ENCODE results near the gene RYR1. TPM values are rescaled to one million over a fixed set of nuclear protein-coding genes. Genes with fewer than 3 reads are reported as not detected.
A peak's percentile ranks its signal among the peaks of the same experiment; 100 is the strongest.

RYR1 gene
- total RNA-seq, 2 experiments from 2014 or later, result 0.42 to 0.83 TPM

GRCh38 chr19:38449518-38449917, 16.0 kb downstream of the RYR1 start:
- no peak overlapping the region for H3K4me3 Mint-ChIP-seq
- H3K36me3 Mint-ChIP-seq (ENCODE audit: low read depth), result no peaks in the 10 kb centered on the region
- no peak overlapping the region for H3K27ac Mint-ChIP-seq
- peaks cover 3% of the 10 kb centered on the region for H3K4me1 Mint-ChIP-seq (ENCODE audit: low read depth)
- DNase-seq (no peak), ATAC-seq (no peak)
- POLR2A ChIA-PET, result no interaction called here
- H3K9me3 Mint-ChIP-seq (ENCODE audit: insufficient read depth), result no peaks in the 10 kb centered on the region
- peaks cover 4% of the 10 kb centered on the region for H3K27me3 Mint-ChIP-seq (ENCODE audit: low read depth)
- CTCF ChIA-PET, result no interaction called here

GRCh38 chr19:38451036-38451435, 17.5 kb downstream of the RYR1 start:
- Mint-ChIP-seq H3K36me3 (ENCODE audit: low read depth) (no peaks in the 10 kb centered on the region), H3K9me3 (ENCODE audit: insufficient read depth) (no peaks in the 10 kb centered on the region), H3K4me3 (no peak overlapping the region), H3K27ac (no peak overlapping the region), H3K27me3 (ENCODE audit: low read depth) (peaks cover 4% of the 10 kb centered on the region), H3K4me1 (ENCODE audit: low read depth) (peaks cover under 1% of the 10 kb centered on the region)
- ChIA-PET CTCF (no interaction called here), POLR2A (no interaction called here)
- DNase-seq, result no peak
- ATAC-seq, result no peak

- DNase-seq (no peak), ATAC-seq (no peak)
- CTCF ChIA-PET, result no interaction called here
- H3K4me1 Mint-ChIP-seq (ENCODE audit: low read depth), result no peaks in the 10 kb centered on the region
- H3K27me3 Mint-ChIP-seq (ENCODE audit: low read depth), result peaks cover 4% of the 10 kb centered on the region
- no peak overlapping the region for H3K4me3 Mint-ChIP-seq
- no peaks in the 10 kb centered on the region for H3K36me3 Mint-ChIP-seq (ENCODE audit: low read depth)
- no peaks in the 10 kb centered on the region for H3K9me3 Mint-ChIP-seq (ENCODE audit: insufficient read depth)
- no peak overlapping the region for H3K27ac Mint-ChIP-seq
- POLR2A ChIA-PET, result no interaction called here
Observed at GRCh38 chr19:38451629-38452028, 18.1 kb downstream of the RYR1 start.

- ATAC-seq, result no peak
Observed at GRCh38 chr19:38452430-38453366, 19.2 kb downstream of the RYR1 start.

GRCh38 chr19:38453596-38453995, 20.1 kb downstream of the RYR1 start:
- H3K9me3 Mint-ChIP-seq (ENCODE audit: insufficient read depth), result no peaks in the 10 kb centered on the region
- POLR2A ChIA-PET, result interaction anchor here (0.6 kb wide), 2 partner anchors 83 to 199 kb away, joined by 3 read pairs; no protein-coding TSS in a partner anchor
- ATAC-seq, result no peak

More at GRCh38 chr19:38452430-38453366, 19.2 kb downstream of the RYR1 start:
- Mint-ChIP-seq H3K36me3 (ENCODE audit: low read depth) (no peaks in the 10 kb centered on the region), H3K27ac (no peak overlapping the region), H3K9me3 (ENCODE audit: insufficient read depth) (no peaks in the 10 kb centered on the region), H3K27me3 (ENCODE audit: low read depth) (peaks cover 4% of the 10 kb centered on the region), H3K4me1 (ENCODE audit: low read depth) (no peaks in the 10 kb centered on the region), H3K4me3 (no peak overlapping the region)
- CTCF ChIA-PET, result no interaction called here
- peak; percentile 22 for DNase-seq
- POLR2A ChIA-PET, result interaction anchor here (0.6 kb wide), 1 partner anchor 198 kb away, joined by 3 read pairs; no protein-coding TSS in a partner anchor

GRCh38 chr19:38455031-38455430, 21.5 kb downstream of the RYR1 start:
- Mint-ChIP-seq H3K4me1 (ENCODE audit: low read depth) (no peaks in the 10 kb centered on the region), H3K36me3 (ENCODE audit: low read depth) (no peaks in the 10 kb centered on the region), H3K27me3 (ENCODE audit: low read depth) (peaks cover 1% of the 10 kb centered on the region), H3K4me3 (no peak overlapping the region), H3K27ac (no peak overlapping the region), H3K9me3 (ENCODE audit: insufficient read depth) (no peaks in the 10 kb centered on the region)
- ChIA-PET POLR2A (no interaction called here), CTCF (no interaction called here)
- no peak for ATAC-seq
- DNase-seq, result peak; percentile 40

More at GRCh38 chr19:38453596-38453995, 20.1 kb downstream of the RYR1 start:
- DNase-seq, result no peak
- CTCF ChIA-PET, result no interaction called here
- Mint-ChIP-seq H3K27ac (no peak overlapping the region), H3K4me1 (ENCODE audit: low read depth) (no peaks in the 10 kb centered on the region), H3K36me3 (ENCODE audit: low read depth) (no peaks in the 10 kb centered on the region), H3K27me3 (ENCODE audit: low read depth) (peaks cover 4% of the 10 kb centered on the region), H3K4me3 (no peak overlapping the region)

GRCh38 chr19:38457202-38457601, 23.7 kb downstream of the RYR1 start:
- no peaks in the 10 kb centered on the region for H3K4me1 Mint-ChIP-seq (ENCODE audit: low read depth)
- H3K36me3 Mint-ChIP-seq (ENCODE audit: low read depth), result no peaks in the 10 kb centered on the region
- ATAC-seq (no peak), DNase-seq (no peak)
- ChIA-PET POLR2A (no interaction called here), CTCF (no interaction called here)
- no peak overlapping the region for H3K4me3 Mint-ChIP-seq
- peaks cover 1% of the 10 kb centered on the region for H3K27me3 Mint-ChIP-seq (ENCODE audit: low read depth)
- no peak overlapping the region for H3K27ac Mint-ChIP-seq
- H3K9me3 Mint-ChIP-seq (ENCODE audit: insufficient read depth), result no peaks in the 10 kb centered on the region

GRCh38 chr19:38457690-38458405, 24.4 kb downstream of the RYR1 start:
- Mint-ChIP-seq H3K27ac (no peak overlapping the region), H3K4me1 (ENCODE audit: low read depth) (no peaks in the 10 kb centered on the region), H3K4me3 (no peak overlapping the region), H3K9me3 (ENCODE audit: insufficient read depth) (no peaks in the 10 kb centered on the region), H3K27me3 (ENCODE audit: low read depth) (peaks cover 1% of the 10 kb centered on the region), H3K36me3 (ENCODE audit: low read depth) (no peaks in the 10 kb centered on the region)
- POLR2A ChIA-PET, result no interaction called here
- DNase-seq (no peak), ATAC-seq (no peak)
- CTCF ChIA-PET, result no interaction called here

- ChIA-PET CTCF (no interaction called here), POLR2A (no interaction called here)
- DNase-seq, result no peak
- Mint-ChIP-seq H3K27ac (no peak overlapping the region), H3K4me1 (ENCODE audit: low read depth) (no peaks in the 10 kb centered on the region), H3K27me3 (ENCODE audit: low read depth) (peaks cover 1% of the 10 kb centered on the region), H3K9me3 (ENCODE audit: insufficient read depth) (no peaks in the 10 kb centered on the region), H3K36me3 (ENCODE audit: low read depth) (no peaks in the 10 kb centered on the region), H3K4me3 (no peak overlapping the region)
- ATAC-seq, result no peak
Observed at GRCh38 chr19:38458991-38459390, 25.5 kb downstream of the RYR1 start.

GRCh38 chr19:38463365-38463764, 29.9 kb downstream of the RYR1 start:
- CTCF ChIA-PET, result no interaction called here
- H3K27me3 Mint-ChIP-seq (ENCODE audit: low read depth), result no peaks in the 10 kb centered on the region
- H3K4me1 Mint-ChIP-seq (ENCODE audit: low read depth), result no peaks in the 10 kb centered on the region
- DNase-seq, result no peak
- POLR2A ChIA-PET, result no interaction called here
- H3K36me3 Mint-ChIP-seq (ENCODE audit: low read depth), result no peaks in the 10 kb centered on the region
- ATAC-seq, result no peak
- no peaks in the 10 kb centered on the region for H3K9me3 Mint-ChIP-seq (ENCODE audit: insufficient read depth)
- no peak overlapping the region for H3K4me3 Mint-ChIP-seq
- H3K27ac Mint-ChIP-seq, result no peak overlapping the region

- H3K27ac Mint-ChIP-seq, result no peak overlapping the region
- CTCF ChIA-PET, result no interaction called here
- no peak for DNase-seq
- H3K4me1 Mint-ChIP-seq (ENCODE audit: low read depth), result no peaks in the 10 kb centered on the region
- H3K9me3 Mint-ChIP-seq (ENCODE audit: insufficient read depth), result no peaks in the 10 kb centered on the region
- POLR2A ChIA-PET, result no interaction called here
- no peaks in the 10 kb centered on the region for H3K36me3 Mint-ChIP-seq (ENCODE audit: low read depth)
- no peaks in the 10 kb centered on the region for H3K27me3 Mint-ChIP-seq (ENCODE audit: low read depth)
- H3K4me3 Mint-ChIP-seq, result no peak overlapping the region
- ATAC-seq, result no peak
Observed at GRCh38 chr19:38464421-38465082, 31.1 kb downstream of the RYR1 start.

GRCh38 chr19:38466050-38466449, 32.6 kb downstream of the RYR1 start:
- no peak for DNase-seq
- ChIA-PET CTCF (no interaction called here), POLR2A (no interaction called here)
- H3K27ac Mint-ChIP-seq, result no peak overlapping the region
- H3K36me3 Mint-ChIP-seq (ENCODE audit: low read depth), result no peaks in the 10 kb centered on the region
- no peaks in the 10 kb centered on the region for H3K4me1 Mint-ChIP-seq (ENCODE audit: low read depth)
- H3K9me3 Mint-ChIP-seq (ENCODE audit: insufficient read depth), result no peaks in the 10 kb centered on the region
- no peak overlapping the region for H3K4me3 Mint-ChIP-seq
- H3K27me3 Mint-ChIP-seq (ENCODE audit: low read depth), result no peaks in the 10 kb centered on the region
- no peak for ATAC-seq
